ENCODE data around the gene CSF2RB. TPM values are rescaled to one million over a fixed set of nuclear protein-coding genes. Genes with fewer than 3 reads are reported as not detected.

The CSF2RB gene
- total and polyA plus RNA-seq, 2 donors (not counting 3 experiments of a cell fraction or from before 2014, with no cell fraction given), result 20.6 to 68.2 TPM

GRCh38 chr22:36938886-36939285 lies 25.5 kb downstream of the CSF2RB start:
- Histone ChIP-seq H3K9ac (replicated peaks; ENCODE audit: extremely low read depth, insufficient read depth, low read length) (no peak overlapping the region), H3K4me2 (ENCODE audit: insufficient read depth, low read length) (no peak overlapping the region), H3K4me1 (ENCODE audit: control insufficient read depth, extremely low read depth, insufficient read depth, low read length) (no peaks in the 10 kb centered on the region), H3K27ac (ENCODE audit: insufficient read depth, low read depth, low read length) (no peak overlapping the region), H3K4me3 (replicated peaks in 1 of 3; ENCODE audit: insufficient read depth in 1 of 3, low read depth in 1 of 3, low read length in 3 of 3) (no peak overlapping the region), H4K20me1 (replicated peaks; ENCODE audit: control insufficient read depth, extremely low read depth, insufficient read depth, low read length) (no peaks in the 10 kb centered on the region), H3K79me2 (ENCODE audit: control insufficient read depth, insufficient read depth, low read length) (no peaks in the 10 kb centered on the region), H3K9me1 (replicated peaks; ENCODE audit: control insufficient read depth, extremely low read depth, insufficient read depth, low read length) (no peaks in the 10 kb centered on the region), H3K27me3 (ENCODE audit: control insufficient read depth in 2 of 2, insufficient read depth in 2 of 2, low read length in 2 of 2) (peaks cover 3% of the 10 kb centered on the region in 2 experiments), H2AFZ (ENCODE audit: low read depth, low read length) (no peak overlapping the region), H3K9me3 (replicated peaks; ENCODE audit: control insufficient read depth, insufficient read depth, low read length) (no peaks in the 10 kb centered on the region), H3K36me3 (ENCODE audit: control insufficient read depth in 2 of 2, extremely low read depth in 1 of 2, insufficient read depth in 2 of 2, low read length in 2 of 2) (peaks cover 0 to 16% of the 10 kb centered on the region in 2 experiments)
- intact Hi-C loops (cut with micrococcal nuclease) (no loop called here), dilution Hi-C loops (cut with MboI; ENCODE audit: extremely low pct_ligation_motif_present, low sequenced_read_pairs) (no loop called here)
- POLR2A ChIA-PET, result no interaction called here
- FAIRE-seq (no peak), DNase-seq (ENCODE audit: low read depth, low spot score) (no peak)
- BruUV-seq (replicated peaks), result TSS peak; percentile 43
- CTCF ChIA-PET, result no interaction called here
- no peak for TF ChIP-seq POLR2A (IDR thresholded peaks at IDR 0.05; ENCODE audit: low read depth, low read length)
- TF ChIP-seq CTCF (IDR thresholded peaks at IDR 0.05; ENCODE audit: extremely low read depth in 1 of 2, insufficient read depth in 1 of 2, low read depth in 1 of 2, low read length in 2 of 2), result no peak
- TF ChIP-seq MAX (IDR thresholded peaks at IDR 0.05; ENCODE audit: insufficient read depth, insufficient read length), result no peak
- TF ChIP-seq MYC (IDR thresholded peaks at IDR 0.05; ENCODE audit: low read depth, low read length), result no peak
- TF ChIP-seq JUN (IDR thresholded peaks at IDR 0.05; ENCODE audit: borderline replicate concordance, insufficient read depth, insufficient read length, low read depth), result no peak
- TF ChIP-seq FOS (IDR thresholded peaks at IDR 0.05; ENCODE audit: borderline replicate concordance, insufficient read depth, low read length), result no peak
- no peak for TF ChIP-seq POLR2AphosphoS5 (IDR thresholded peaks at IDR 0.05; ENCODE audit: insufficient read depth, low read depth, low read length)
- TF ChIP-seq GATA2 (IDR thresholded peaks at IDR 0.05; ENCODE audit: insufficient read depth, insufficient read length, low read depth, low read length), result no peak
- no peak for TF ChIP-seq EZH2 (IDR thresholded peaks at IDR 0.05; ENCODE audit: borderline replicate concordance, low read depth, low read length, severe bottlenecking)
